GOT3 (cell line): ENCODE results near the gene UTF1.

Experiments
- DNase-seq: peaks from one replicate; lab custom pipeline; 2025; ENCODE audit warnings: mixed read lengths; lab: John Stamatoyannopoulos, UW

UTF1 gene, protein sequence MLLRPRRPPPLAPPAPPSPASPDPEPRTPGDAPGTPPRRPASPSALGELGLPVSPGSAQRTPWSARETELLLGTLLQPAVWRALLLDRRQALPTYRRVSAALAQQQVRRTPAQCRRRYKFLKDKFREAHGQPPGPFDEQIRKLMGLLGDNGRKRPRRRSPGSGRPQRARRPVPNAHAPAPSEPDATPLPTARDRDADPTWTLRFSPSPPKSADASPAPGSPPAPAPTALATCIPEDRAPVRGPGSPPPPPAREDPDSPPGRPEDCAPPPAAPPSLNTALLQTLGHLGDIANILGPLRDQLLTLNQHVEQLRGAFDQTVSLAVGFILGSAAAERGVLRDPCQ

DNA sequence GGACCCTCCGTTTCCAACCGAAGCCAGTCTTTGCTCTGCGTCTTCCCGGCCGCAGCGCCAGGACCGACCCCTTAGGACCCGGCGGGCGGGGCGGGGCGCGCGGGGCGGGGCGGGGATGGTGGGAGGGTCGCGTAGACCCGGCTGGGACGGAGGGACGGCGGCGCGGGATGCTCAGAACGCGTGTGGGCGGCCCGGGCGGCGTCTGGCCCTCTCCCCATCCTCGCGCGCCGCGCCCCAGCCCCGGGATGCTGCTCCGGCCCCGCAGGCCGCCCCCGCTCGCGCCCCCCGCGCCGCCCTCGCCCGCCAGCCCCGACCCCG is at the start of gene UTF1:
TSS of gene UTF1 (plus strand) at position 174 of the 318 bp plus-strand sequence. CDS start at position 246, 72 bp downstream.
- no peak for DNase-seq

DNA sequence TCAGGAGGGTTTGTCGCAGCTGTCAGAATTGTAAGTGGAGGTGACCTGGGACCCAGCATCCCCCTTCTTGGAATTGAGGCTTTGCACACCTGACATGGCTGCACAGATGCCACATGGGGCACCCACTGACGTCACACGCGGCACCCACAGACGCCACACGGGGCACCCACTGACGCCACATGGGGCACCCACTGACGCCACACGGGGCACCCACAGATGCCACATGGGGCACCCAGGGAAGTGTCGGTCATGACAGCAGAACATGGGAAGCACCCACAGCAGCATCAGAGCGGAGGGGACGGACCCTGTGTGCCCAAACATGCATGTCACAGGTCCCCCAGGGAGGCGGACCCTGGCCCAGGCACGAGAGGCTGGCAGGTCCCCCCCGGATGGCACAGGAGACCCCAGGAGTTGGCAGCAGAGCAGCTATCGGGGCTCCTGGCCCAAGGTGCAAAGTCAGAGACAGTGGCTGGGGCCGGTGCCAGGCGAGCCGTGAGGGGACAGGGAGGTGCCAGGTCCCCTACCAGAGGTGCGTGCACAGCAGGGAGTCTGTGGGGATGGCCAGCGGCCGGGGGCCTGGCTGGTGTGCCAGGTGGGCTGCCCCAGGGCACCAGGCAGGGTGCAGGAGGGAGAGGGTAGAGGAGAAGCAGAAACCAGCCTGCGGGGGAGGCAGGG is 48.9 kb upstream of the UTF1 start:
- DNase-seq, result no peak

DNA sequence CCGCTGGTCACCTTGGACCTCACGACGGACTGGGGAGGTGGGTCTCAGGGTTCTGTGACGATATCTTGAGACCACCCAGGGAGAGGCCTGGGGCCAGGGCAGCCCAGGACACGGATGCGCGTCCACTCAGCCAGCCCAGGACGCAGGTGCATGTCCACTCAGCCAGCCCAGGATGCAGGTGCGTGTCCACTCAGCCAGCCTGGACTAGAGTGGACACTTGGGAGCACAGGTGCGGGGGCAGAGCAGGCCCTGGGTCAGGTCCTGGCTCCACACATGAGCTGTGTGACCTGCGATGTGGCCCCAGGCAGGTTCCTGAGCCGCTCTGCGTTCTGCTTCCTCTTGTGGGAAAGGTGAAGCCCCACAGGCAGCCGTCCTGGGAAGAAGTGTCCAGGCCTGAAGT is 47.8 kb upstream of the UTF1 start:
- no peak for DNase-seq

DNA sequence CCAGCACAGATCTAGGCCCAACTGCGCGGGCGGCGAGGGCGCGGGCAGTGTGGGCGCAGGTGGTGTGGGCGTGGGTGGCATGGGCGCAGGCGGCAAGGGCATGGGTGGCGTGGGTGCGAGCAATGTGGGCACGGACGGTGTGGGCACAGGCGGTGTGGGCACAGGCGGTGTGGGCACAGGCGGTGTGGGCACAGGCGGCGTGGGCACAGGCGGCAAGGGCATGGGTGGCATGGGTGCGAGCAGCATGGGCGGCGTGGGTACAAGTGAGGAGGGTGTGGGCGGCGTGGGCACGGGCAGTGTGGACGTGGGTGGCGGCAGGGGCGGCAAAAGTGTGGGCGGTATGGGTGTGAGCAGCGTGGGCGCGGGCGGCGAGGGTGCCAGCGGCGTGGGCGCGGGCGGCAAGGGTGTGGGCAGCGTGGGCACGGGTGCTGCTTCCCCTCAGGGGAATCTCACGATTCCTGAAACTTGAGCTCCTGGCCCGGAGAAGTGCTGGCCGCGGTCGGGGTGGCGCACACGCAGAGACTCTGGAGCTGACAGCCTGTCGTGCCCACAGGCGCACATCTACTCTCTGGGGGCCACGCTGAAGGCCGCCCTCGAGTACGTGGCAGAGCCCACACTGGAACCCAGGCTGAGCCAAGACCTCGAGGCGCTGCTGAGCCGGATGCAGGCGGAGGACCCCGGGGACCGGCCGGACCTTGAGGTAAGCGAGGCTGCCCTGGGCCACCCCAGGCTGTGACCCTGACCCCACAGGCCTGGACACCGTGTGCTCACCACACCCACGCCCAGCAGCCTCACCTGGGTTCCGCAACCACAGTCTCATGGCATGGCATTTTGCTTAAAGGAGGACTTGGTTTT is 47.0 kb upstream of the UTF1 start:
- no peak for DNase-seq

DNA sequence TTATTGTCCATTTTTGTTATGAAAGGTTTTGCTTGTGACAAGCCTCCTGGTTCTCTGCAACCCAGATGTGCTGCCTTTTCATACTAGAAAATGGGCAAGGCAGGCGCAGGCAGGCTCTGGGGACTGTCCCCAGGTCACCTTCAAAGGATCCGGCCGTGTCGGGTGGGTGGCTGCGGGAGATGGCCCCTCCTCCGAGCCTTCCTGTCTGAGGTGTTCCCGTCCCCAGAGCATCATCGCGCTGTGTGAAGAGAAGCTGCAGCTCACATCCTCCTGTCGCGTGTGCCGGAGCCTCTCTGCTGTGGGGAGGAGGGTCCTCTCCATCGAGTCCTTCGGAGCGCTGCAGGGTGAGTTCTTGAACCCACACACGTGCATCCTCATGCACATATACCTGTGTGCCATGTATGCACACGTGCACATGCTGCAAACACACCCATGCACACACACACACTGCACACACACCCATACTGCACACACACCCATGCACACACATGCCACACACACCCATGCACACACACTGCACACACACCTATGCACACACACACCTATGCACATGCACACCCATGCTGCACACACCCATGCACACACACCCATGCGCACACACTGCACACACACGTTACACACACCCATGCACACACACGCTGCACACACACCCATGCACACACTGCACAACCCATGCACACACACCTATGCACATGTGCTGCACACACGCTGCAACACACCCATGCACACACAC is 46.2 kb upstream of the UTF1 start:
- no peak for DNase-seq

DNA sequence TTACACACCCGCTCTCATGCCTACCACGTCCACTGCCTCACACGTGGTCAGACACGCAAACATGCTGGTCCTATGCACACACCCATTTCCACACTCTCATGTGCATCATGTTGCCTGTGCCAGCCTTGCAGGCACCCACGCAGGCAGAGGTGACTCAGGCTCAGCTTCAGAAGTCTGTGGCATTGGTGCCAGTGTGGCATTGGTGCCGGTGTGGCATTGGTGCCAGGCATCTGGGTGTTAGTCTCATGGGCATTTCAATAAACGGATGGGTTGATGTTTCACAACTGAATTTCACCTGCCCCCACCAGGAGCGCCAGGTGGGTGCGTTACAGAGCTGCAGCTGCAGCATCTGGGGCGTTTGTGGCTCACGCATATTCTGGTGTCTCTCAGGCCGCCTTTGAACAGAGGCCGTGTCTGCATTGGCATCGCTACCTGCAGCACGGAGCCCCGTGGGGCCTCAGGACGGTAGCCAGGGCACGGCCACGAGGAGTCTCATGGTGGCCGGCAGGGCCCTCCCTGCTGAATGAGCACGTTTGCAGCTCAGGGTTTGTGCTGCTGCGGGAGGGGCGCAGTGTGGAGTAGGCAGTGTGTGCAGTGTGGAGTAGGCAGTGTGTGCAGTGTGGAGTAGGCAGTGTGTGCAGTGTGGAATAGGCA is 45.3 kb upstream of the UTF1 start:
- no peak for DNase-seq

DNA sequence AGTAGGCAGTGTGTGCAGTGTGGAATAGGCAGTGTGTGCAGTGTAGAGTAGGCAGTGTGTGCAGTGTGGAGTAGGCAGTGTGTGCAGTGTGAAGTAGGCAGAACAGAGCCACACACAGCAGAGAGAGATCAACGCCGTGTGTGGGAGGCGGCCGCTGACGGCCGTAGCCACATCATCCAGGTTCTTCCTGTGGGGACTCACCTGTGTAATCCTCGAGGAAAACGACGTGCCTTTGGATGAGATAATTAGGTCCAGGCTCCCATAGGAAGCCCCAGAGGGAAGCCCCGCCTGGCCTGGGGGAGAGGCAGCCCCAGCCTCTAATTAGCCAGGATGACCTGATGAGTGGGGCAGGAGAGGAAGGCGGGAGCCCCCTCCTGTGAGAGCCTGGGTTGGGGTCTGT is 44.6 kb upstream of the UTF1 start:
- no peak for DNase-seq

DNA sequence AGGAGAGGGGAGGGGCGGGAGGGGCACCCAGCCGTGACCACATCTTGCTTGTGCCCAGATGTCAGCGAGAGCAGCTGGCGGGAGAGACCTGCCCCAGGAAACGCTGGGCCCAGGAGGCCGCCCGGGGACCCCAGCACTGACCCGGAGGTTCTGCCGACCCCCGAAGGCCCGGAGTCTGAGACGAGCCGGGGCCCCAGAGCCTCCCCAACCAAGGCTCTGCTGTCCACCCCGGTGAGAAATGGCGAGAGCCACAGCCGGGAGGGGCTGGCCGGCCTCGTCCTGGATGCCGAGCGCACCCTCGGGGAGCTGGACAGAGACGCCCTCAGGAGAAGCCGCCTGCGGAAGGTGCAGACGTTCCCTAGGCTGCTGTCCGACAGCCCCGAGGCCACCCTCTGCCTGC is 44.1 kb upstream of the UTF1 start:
- DNase-seq, result no peak

DNA sequence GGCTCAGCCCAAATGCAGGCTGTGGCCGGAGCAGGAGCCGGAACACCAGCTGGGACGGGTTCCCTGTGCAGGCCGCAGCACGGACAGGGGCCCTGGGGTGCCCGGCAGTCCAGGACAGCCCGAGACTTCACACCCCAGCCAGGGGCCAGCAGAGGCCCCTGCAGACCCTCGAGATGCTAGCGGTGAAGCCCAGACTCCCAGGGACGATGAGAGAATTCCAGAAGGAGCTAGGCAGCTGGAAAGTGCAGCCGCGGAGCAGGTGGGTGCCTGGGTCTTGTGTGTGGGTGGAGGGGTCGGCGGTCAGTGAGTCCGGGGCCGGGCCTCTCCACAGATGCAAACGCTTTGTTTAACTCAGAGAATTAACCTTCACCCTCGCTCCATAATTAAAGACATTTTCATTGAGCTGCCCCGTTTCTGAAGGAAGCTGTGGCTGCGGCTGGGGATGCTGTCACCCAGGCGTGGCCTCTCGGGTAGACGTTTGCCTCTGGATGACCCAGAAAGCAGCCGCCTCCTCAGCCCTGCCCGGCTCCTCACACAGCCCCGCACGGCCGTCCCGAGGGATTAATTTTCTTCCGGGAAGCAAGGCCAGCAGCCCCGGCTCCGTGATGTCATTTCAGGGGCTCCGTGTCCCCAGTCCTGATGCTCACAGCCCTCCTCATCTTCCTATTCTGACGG is 43.5 kb upstream of the UTF1 start:
- DNase-seq, result no peak

DNA sequence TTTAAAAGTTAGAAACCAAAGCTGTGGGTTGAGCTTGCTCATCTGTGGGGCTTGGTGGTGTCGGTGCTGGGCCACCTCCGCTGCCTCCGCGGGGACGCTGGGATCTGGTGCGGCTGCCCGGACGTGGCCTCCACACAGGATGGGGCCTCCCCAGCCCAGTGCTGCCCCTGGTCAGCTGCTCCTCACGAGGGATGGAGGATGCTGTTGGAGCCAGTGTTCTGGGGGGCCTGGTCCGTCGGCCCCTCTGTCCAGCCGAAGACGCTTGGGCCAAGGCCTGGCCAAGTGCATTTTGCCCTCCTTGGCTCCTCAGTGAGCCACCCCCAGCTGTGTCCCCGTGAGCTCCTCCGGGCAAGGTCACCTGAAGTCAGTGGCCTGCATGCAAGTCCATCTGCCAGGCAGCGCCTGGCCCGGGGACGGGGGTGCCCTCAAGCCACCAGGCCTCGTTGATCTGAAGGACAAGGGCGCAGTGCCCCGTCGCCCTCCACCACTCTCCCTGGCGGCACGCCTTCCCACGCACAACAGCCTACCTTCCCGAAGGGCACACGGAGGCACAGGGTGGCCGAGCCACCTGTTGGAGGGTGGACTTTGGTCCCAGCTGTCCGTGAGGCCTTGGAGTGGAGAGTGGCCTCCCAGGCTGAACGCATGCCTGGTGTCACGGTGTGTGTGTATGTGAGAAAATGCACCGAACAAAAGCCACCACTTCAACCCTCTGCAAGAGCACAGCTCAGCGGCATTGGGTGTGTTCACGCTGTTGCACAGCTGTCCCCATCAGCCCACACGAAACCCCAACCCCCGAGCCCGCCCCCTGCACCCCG is 42.7 kb upstream of the UTF1 start:
- no peak for DNase-seq

DNA sequence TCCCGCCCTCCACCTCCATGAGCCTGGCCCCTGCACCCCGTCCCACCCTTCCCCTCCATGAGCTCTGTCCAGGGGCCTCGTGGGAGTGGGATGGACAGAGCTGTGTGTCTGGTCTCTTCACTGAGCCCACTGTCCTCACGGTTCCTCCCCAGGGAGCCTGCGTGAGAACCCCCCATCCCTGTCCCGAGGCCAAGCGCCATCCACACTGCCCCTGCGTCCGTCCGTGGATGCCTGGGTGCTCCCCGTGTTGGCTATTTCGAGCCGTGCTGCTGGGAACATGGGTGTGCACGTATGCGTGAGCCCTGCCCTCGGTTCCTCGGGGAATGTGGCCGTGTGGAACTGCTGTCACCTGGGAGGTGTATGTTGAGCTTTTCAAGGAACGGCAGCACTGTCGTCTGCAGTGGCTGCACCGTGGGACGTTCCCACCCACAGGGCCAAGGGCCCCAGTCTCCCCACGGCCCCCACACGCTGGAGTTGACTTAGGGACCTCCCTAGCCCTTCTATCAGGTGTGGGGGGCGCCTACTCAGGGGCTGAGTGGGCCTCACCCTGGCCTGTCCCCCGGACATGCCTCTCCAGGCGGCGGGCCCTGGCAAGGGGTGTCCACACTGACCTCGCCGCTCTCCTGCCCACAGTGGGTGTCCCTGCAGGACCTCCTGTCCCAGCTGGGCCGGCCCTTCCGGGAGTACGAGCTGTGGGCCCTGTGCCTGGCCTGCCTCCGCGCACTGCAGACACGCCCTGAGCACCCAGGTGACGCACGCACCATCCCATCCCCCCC is 41.9 kb upstream of the UTF1 start:
- DNase-seq, result no peak

DNA sequence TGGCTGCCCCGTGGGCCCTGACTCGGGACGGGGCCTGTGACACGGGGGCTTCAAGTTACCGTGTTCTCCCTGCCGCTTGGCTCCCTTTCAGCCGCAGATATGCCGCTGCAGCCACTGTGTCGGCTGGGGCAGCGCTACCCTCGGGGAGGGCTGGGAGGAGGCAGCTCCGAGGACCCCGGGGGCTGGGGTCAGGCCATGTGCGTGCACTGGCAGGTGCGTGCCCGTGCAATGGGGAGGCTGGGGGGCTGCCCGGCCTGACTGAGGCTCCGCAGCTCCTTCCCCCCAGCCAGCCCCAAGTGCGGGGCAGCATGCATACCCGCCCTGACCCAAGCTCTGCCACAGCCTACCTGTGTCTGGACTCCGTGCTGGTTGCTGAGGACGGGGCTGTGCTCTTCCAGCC is 40.8 kb upstream of the UTF1 start:
- no peak for DNase-seq

DNA sequence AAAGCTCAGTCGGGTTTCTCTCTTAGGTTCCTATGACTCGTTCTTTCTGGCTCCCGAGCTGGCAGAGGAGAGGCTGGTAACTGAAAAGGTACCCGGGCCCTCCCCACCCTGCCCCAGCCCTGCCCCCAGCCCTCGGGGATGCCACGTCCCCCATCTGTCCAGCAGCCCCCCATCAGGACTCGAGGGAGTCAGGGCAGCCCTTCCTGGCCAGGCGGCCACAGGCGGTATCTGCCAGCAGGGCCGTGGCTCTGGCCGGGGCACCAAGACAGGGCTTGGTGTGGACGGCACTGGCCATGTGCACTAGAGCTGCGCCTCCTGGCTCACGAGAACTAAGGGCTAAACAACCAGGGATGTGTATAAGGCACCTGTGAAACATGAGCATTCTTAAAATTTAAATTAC is 40.3 kb upstream of the UTF1 start:
- DNase-seq, result no peak

DNA sequence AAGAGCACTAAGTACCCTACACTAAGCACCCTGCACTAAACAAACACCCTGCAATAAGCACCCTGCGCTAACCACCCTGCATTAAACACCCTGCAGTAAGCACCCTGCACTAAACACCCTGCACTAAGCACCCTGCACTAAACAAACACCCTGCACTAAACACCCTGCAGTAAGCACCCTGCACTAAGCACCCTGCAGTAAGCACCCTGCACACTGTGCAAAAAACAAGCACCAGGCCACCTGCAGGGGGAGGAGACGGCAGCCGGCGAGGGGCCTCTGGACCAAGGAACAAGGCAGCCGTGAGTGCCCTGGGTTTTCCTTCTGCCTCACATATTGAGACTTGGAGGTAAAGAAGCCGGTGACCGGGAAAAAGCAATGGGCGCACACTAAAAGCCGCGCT is 39.8 kb upstream of the UTF1 start:
- DNase-seq, result no peak

DNA sequence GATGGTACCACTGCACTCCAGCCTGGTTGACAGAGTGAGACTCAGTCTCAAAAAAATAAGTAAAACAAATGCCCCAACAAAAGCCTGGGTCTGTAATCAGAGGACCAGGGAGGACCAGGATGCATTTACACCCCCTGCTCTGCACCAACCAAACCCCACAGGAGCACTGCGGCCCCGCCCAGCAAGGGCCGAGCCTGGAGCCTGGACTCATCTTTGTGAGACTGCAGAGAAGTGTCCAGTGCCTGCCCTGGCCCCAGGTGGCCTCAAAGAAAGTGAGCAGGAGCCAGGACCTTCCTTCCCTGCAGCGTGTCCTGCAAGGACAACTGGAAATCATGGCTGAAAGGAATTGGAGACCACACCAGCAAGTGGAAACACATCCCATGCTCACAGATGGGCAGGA is 38.4 kb upstream of the UTF1 start:
- DNase-seq, result no peak

DNA sequence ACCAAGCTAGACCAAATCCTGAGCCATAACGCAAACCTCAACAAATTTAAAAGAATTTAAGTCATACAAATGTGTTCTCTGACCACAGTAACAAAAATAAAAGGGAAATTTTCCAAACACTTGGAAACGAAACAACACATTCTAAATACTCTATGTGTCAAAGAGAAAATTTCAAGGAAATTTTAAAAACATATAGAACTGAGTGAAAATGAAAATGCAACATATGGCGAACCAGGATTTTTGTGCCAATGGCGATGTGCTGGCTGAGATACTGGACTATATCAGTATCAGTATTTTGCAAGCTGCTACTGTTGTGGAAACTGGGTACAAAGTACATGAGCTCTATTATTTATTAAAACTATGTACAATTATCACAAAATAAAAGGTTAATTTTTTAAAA is 35.9 kb upstream of the UTF1 start:
- no peak for DNase-seq

DNA sequence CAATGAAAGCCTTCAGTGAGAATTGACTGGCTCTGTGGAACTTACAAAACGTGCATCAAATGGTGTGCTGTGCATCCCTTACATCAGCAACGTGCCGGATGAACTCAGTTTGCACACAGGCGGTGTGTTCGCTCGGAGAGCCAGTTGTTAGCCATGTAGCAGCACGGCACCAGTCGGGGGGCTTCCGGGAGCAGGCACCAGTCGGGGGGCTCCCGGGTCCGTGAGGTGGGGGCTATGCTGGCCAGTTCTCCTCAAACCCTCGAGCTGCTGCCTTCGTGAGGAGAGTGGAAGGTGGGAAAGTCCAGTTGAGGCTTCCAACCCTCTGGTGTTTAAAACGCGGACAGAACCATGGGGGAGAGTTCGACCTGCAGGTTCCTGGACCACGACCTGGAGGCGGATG is 34.9 kb upstream of the UTF1 start:
- DNase-seq, result no peak

DNA sequence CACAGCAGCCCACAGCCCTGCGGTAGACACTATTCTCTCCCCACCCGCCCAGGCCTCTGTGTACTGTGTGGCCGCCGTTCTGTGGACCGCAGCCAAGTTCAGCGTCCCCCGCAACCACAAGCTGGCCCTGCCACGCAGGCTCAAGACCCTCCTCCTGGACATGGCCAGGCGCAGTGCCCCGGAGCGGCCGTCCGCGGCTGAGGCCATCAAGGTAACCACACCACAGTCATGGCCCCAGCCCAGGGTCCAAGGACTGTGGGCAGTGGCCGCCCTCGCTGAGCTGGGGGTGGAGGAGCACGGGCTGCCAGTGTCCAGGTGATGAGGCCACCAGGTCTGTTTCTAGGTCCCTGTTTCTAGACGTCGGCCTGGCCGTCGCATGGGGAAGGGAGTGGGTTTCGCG is 34.4 kb upstream of the UTF1 start:
- no peak for DNase-seq

DNA sequence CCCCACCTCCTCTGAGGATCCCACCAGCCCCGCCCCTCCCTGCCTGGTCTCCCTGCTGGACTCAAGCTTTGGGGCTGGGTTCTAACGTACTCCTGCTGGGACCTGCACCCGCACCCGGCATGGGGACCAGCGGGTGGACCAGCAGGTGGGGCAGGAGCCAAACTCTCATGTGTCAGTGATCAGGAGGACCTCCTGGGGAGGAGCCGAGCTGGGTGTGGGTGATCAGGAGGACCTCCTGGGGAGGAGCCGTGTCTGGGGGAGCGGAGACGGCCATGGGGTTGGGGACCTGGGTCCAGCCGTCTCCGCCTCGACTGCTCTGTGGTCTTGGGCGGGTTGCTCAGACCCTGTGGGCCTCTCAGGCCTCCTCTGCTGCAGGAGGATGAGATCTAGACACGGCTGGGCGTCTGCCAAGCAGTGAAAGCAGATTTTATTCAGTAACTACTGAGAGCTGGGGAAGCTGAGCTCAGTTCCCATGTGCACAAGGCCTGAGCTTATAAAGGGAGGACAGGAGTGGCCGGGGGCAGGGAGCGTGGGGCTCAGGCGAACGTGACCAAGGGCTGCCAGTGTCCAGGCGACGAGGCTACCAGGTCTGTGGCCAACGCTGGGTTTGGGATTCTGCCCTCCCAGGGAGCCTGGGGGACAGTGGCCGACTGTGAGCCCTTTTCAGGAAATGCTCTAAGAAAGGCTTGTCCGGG is 33.6 kb upstream of the UTF1 start:
- no peak for DNase-seq
